GM12865 (cell line): Measurements from ENCODE around the gene KITLG.
A peak's percentile ranks its signal among the peaks of the same experiment; 100 is the strongest.

ENCODE experiments used
- DNase-seq: peaks from one replicate; pipeline ENCODE4 v3.0.0; 2010; ENCODE audit warnings: low read depth
- H3K4me3 ChIP-seq: 2 replicates; pipeline ENCODE4 v1.5.1; 2011; ENCODE audit warnings: mild to moderate bottlenecking, low read depth, low read length, control low read depth
- CTCF ChIP-seq: IDR thresholded peaks from 2 replicates; pipeline ENCODE4 v1.5.1; 2011; ENCODE audit warnings: low read length, control low read depth, low read depth, inconsistent platforms; ENCODE audit not compliant: insufficient read depth; ENCODE audit errors: missing control alignments

The KITLG gene

GRCh38 chr12:88591343-88591742, 11.1 kb upstream of the KITLG start:
- TF ChIP-seq CTCF, result no peak
- DNase-seq, result no peak
- H3K4me3 ChIP-seq, result no peak overlapping the region

- no peak for TF ChIP-seq CTCF
- DNase-seq, result no peak
- H3K4me3 ChIP-seq, result no peak overlapping the region
These were observed 10.6 kb upstream of the KITLG start for GRCh38 chr12:88590851-88591250.

- no peak for TF ChIP-seq CTCF
- H3K4me3 ChIP-seq, result no peak overlapping the region
- DNase-seq, result no peak
These were observed 4.8 kb upstream of the KITLG start for GRCh38 chr12:88585077-88585476.

GRCh38 chr12:88579601-88580050, 645 bp downstream of the KITLG start:
- TF ChIP-seq CTCF, result no peak
- peak; percentile 8 for DNase-seq
- H3K4me3 ChIP-seq, result peak overlapping the region; percentile 38

- peak overlapping the region; percentile 38 for H3K4me3 ChIP-seq
- no peak for TF ChIP-seq CTCF
- DNase-seq, result no peak
These were observed 1.1 kb downstream of the KITLG start for GRCh38 chr12:88579161-88579517.

- no peak for DNase-seq
- H3K4me3 ChIP-seq, result no peak overlapping the region
- TF ChIP-seq CTCF, result no peak
These were observed 1.8 kb downstream of the KITLG start for GRCh38 chr12:88578276-88579160.

GRCh38 chr12:88577537-88577936, 2.7 kb downstream of the KITLG start:
- TF ChIP-seq CTCF, result no peak
- no peak for DNase-seq
- no peak overlapping the region for H3K4me3 ChIP-seq
